ENCODE results near the gene OTUD3. TPM values are rescaled to one million over a fixed set of nuclear protein-coding genes. Genes with fewer than 3 reads are reported as not detected.

OTUD3 gene
- polyA plus RNA-seq, 1 donor (not counting 4 experiments of a cell fraction or from before 2014, with no cell fraction given) = 7.0 TPM

GRCh38 chr1:19878637-19878985 lies 3.6 kb upstream of the OTUD3 start:
- Histone ChIP-seq H3K4me1 (ENCODE audit: control insufficient read depth, extremely low read depth, insufficient read depth, low read length) (peaks cover 12% of the 10 kb centered on the region), H3K9me3 (ENCODE audit: control insufficient read depth, low read depth, low read length) (no peaks in the 10 kb centered on the region), H3K4me2 (ENCODE audit: control insufficient read depth, extremely low read depth, insufficient read depth, low read depth, low read length) (peak overlapping the region; percentile 88), H3K27me3 (ENCODE audit: control insufficient read depth, extremely low read depth, insufficient read depth, low read length) (no peaks in the 10 kb centered on the region), H3K4me3 (ENCODE audit: control insufficient read depth in 2 of 3, extremely low read depth in 1 of 3, insufficient read depth in 2 of 3, low read depth in 1 of 3, low read length in 3 of 3) (peak overlapping the region in 1 of 3 experiments; percentile 2), H4K20me1 (ENCODE audit: control insufficient read depth, extremely low read depth, insufficient read depth, low read length) (no peaks in the 10 kb centered on the region), H3K9ac (ENCODE audit: control insufficient read depth, extremely low read depth, insufficient read depth, low read length) (no peak overlapping the region), H3K36me3 (ENCODE audit: control insufficient read depth in 2 of 2, extremely low read depth in 1 of 2, insufficient read depth in 2 of 2, low read length in 2 of 2) (no peaks in the 10 kb centered on the region), H3K9me1 (ENCODE audit: control insufficient read depth, extremely low read depth, insufficient read depth, low read length) (no peaks in the 10 kb centered on the region), H2AFZ (ENCODE audit: control insufficient read depth, low read length) (peak overlapping the region; percentile 31), H3K79me2 (ENCODE audit: control insufficient read depth, insufficient read depth, low read length) (peaks cover 14% of the 10 kb centered on the region), H3K27ac (ENCODE audit: control insufficient read depth, insufficient read depth, low read length) (peak overlapping the region; percentile 91)
- TF ChIP-seq CTCF (optimal IDR thresholded peaks at IDR 0.05 in 1 of 3, IDR thresholded peaks at IDR 0.05 in 1 of 3, conservative IDR thresholded peaks at IDR 0.05 in 1 of 3; ENCODE audit: extremely low read depth in 1 of 3, insufficient read depth in 2 of 3, low read length in 3 of 3) = no peak
- TF ChIP-seq EZH2 (IDR thresholded peaks at IDR 0.05; ENCODE audit: low read length) = no peak
- DNase-seq (ENCODE audit: low read depth, low spot score) = no peak
- no peak for FAIRE-seq
- dilution Hi-C loops (cut with MboI; ENCODE audit: extremely low pct_ligation_motif_present, low sequenced_read_pairs) = no loop called here

- DNase-seq (ENCODE audit: low read depth, low spot score) = no peak
- TF ChIP-seq EZH2 (IDR thresholded peaks at IDR 0.05; ENCODE audit: low read length) = no peak
- no peak for TF ChIP-seq CTCF (optimal IDR thresholded peaks at IDR 0.05 in 1 of 3, IDR thresholded peaks at IDR 0.05 in 1 of 3, conservative IDR thresholded peaks at IDR 0.05 in 1 of 3; ENCODE audit: extremely low read depth in 1 of 3, insufficient read depth in 2 of 3, low read length in 3 of 3)
- no peak for FAIRE-seq
- H3K79me2 ChIP-seq (ENCODE audit: control insufficient read depth, insufficient read depth, low read length) = peaks cover 20% of the 10 kb centered on the region
- H3K36me3 ChIP-seq (ENCODE audit: control insufficient read depth in 2 of 2, extremely low read depth in 1 of 2, insufficient read depth in 2 of 2, low read length in 2 of 2) = no peaks in the 10 kb centered on the region
- H3K9ac ChIP-seq (ENCODE audit: control insufficient read depth, extremely low read depth, insufficient read depth, low read length) = no peak overlapping the region
- no peaks in the 10 kb centered on the region for H3K27me3 ChIP-seq (ENCODE audit: control insufficient read depth, extremely low read depth, insufficient read depth, low read length)
- no peaks in the 10 kb centered on the region for H3K9me3 ChIP-seq (ENCODE audit: control insufficient read depth, low read depth, low read length)
- no peak overlapping the region for H3K27ac ChIP-seq (ENCODE audit: control insufficient read depth, insufficient read depth, low read length)
- peaks cover 18% of the 10 kb centered on the region for H3K4me1 ChIP-seq (ENCODE audit: control insufficient read depth, extremely low read depth, insufficient read depth, low read length)
- no peaks in the 10 kb centered on the region for H3K9me1 ChIP-seq (ENCODE audit: control insufficient read depth, extremely low read depth, insufficient read depth, low read length)
- H4K20me1 ChIP-seq (ENCODE audit: control insufficient read depth, extremely low read depth, insufficient read depth, low read length) = no peaks in the 10 kb centered on the region
- H3K4me2 ChIP-seq (ENCODE audit: control insufficient read depth, extremely low read depth, insufficient read depth, low read depth, low read length) = no peak overlapping the region
- dilution Hi-C loops (cut with MboI; ENCODE audit: extremely low pct_ligation_motif_present, low sequenced_read_pairs) = no loop called here
- no peak overlapping the region for H3K4me3 ChIP-seq (ENCODE audit: control insufficient read depth in 2 of 3, extremely low read depth in 1 of 3, insufficient read depth in 2 of 3, low read depth in 1 of 3, low read length in 3 of 3)
- H2AFZ ChIP-seq (ENCODE audit: control insufficient read depth, low read length) = no peak overlapping the region
Measured at GRCh38 chr1:19879227-19879626, 3.0 kb upstream of the OTUD3 start.

Measured in keratinocyte (primary cell).